H1 (cell line): ENCODE results near the gene PTN.

ENCODE experiments used
- CHD2 ChIP-seq: IDR thresholded peaks from 2 replicates; pipeline ENCODE4 v1.6.1; 2012; ENCODE audit warnings: low read length, improper control_type of control experiment
- EP300 ChIP-seq, 2 experiments: IDR thresholded peaks; 1 replicate in 1 of 2; 2 replicates in 1 of 2; pipeline ENCODE4 v1.6.1; 2011 to 2012; ENCODE audit warnings: low read depth in 2 of 2, low read length in 2 of 2, mild to moderate bottlenecking in 2 of 2, borderline replicate concordance in 1 of 2, inconsistent platforms in 1 of 2, moderate library complexity in 1 of 2
- JUN ChIP-seq: IDR thresholded peaks from 2 replicates; pipeline ENCODE4 v1.6.1; 2011; ENCODE audit warnings: low read depth, mild to moderate bottlenecking, improper control_type of control experiment, low read length
- KDM5A ChIP-seq: fragments of 200-600 bp; IDR thresholded peaks from 2 replicates; pipeline ENCODE4 v1.7.1; 2012; ENCODE audit warnings: mild to moderate bottlenecking, low read length, inconsistent platforms, mixed read lengths
- POLR2A ChIP-seq, 2 experiments: IDR thresholded peaks; 1 replicate in 1 of 2; 2 replicates in 1 of 2; pipeline ENCODE4 v1.6.1; 2011; ENCODE audit warnings: low read depth in 2 of 2, low read length in 2 of 2, mild to moderate bottlenecking in 2 of 2; ENCODE audit errors: control extremely low read depth in 1 of 2
- POLR2AphosphoS5 ChIP-seq: IDR thresholded peaks from 2 replicates; pipeline ENCODE4 v1.6.1; 2011; ENCODE audit warnings: low read depth, low read length
- RNF2 ChIP-seq: fragments of 200-900, 300-1000 bp; sonication (generic); IDR thresholded peaks from 2 replicates; pipeline ENCODE4 v1.7.1; 2016; ENCODE audit warnings: borderline replicate concordance, low read depth, mild to moderate bottlenecking, antibody characterized with exemption, low read length; ENCODE audit not compliant: poor library complexity, severe bottlenecking; ENCODE audit errors: missing control alignments
- SIX5 ChIP-seq: IDR thresholded peaks from 2 replicates; pipeline ENCODE4 v1.6.1; 2011; ENCODE audit warnings: mild to moderate bottlenecking, low read depth, low read length
- SP4 ChIP-seq: IDR thresholded peaks from 2 replicates; pipeline ENCODE4 v1.6.1; 2012; ENCODE audit warnings: low read length, inconsistent platforms
- YY1 ChIP-seq: IDR thresholded peaks from 2 replicates; pipeline ENCODE4 v1.6.1; 2011; ENCODE audit warnings: low read depth, mild to moderate bottlenecking, low read length
- TF ChIP-seq, protein P1 (sequence below), 3 experiments: IDR thresholded peaks; 1 replicate in 2 of 3; 2 replicates in 1 of 3; pipeline versions ENCODE4 v1.5.1 to v1.6.1; 2011; ENCODE audit warnings: low read length in 3 of 3, mild to moderate bottlenecking in 3 of 3, inconsistent platforms in 2 of 3, low read depth in 1 of 3, moderate library complexity in 1 of 3; ENCODE audit not compliant: insufficient read depth in 1 of 3; ENCODE audit errors: control extremely low read depth in 1 of 3

- no peak for TF ChIP-seq CHD2
- no peak for TF ChIP-seq YY1
- TF ChIP-seq JUN, result no peak
- TF ChIP-seq POLR2A (IDR thresholded peaks at IDR 0.05; ENCODE audit: control extremely low read depth in 1 of 2, low read depth in 2 of 2, low read length in 2 of 2), result no peak
- TF ChIP-seq EP300 (IDR thresholded peaks at IDR 0.05; ENCODE audit: borderline replicate concordance in 1 of 2, low read depth in 2 of 2, low read length in 2 of 2), result no peak
- no peak for TF ChIP-seq RNF2
- TF ChIP-seq SIX5, result no peak
- TF ChIP-seq POLR2AphosphoS5, result no peak
- TF ChIP-seq KDM5A, result no peak
- TF ChIP-seq SP4, result no peak
- TF ChIP-seq, protein P1, sequence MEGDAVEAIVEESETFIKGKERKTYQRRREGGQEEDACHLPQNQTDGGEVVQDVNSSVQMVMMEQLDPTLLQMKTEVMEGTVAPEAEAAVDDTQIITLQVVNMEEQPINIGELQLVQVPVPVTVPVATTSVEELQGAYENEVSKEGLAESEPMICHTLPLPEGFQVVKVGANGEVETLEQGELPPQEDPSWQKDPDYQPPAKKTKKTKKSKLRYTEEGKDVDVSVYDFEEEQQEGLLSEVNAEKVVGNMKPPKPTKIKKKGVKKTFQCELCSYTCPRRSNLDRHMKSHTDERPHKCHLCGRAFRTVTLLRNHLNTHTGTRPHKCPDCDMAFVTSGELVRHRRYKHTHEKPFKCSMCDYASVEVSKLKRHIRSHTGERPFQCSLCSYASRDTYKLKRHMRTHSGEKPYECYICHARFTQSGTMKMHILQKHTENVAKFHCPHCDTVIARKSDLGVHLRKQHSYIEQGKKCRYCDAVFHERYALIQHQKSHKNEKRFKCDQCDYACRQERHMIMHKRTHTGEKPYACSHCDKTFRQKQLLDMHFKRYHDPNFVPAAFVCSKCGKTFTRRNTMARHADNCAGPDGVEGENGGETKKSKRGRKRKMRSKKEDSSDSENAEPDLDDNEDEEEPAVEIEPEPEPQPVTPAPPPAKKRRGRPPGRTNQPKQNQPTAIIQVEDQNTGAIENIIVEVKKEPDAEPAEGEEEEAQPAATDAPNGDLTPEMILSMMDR (IDR thresholded peaks at IDR 0.05; ENCODE audit: control extremely low read depth in 1 of 3, insufficient read depth in 1 of 3, low read depth in 1 of 3, low read length in 3 of 3), result no peak
These were observed 139.3 kb downstream of the PTN start for GRCh38 chr7:137204246-137204645.
